GM18870 (cell line): ENCODE data around the gene CREBBP.

ENCODE experiments used
- ATAC-seq: cut with Tn5 transposase; IDR thresholded peaks from one replicate; pipeline ENCODE4 v1.9.1; 2021; ENCODE audit warnings: moderate library complexity; ENCODE audit not compliant: unreplicated experiment

Gene CREBBP

GRCh38 chr16:3798838-3799237 is 81.7 kb downstream of the CREBBP start:
- ATAC-seq: no peak

DNA sequence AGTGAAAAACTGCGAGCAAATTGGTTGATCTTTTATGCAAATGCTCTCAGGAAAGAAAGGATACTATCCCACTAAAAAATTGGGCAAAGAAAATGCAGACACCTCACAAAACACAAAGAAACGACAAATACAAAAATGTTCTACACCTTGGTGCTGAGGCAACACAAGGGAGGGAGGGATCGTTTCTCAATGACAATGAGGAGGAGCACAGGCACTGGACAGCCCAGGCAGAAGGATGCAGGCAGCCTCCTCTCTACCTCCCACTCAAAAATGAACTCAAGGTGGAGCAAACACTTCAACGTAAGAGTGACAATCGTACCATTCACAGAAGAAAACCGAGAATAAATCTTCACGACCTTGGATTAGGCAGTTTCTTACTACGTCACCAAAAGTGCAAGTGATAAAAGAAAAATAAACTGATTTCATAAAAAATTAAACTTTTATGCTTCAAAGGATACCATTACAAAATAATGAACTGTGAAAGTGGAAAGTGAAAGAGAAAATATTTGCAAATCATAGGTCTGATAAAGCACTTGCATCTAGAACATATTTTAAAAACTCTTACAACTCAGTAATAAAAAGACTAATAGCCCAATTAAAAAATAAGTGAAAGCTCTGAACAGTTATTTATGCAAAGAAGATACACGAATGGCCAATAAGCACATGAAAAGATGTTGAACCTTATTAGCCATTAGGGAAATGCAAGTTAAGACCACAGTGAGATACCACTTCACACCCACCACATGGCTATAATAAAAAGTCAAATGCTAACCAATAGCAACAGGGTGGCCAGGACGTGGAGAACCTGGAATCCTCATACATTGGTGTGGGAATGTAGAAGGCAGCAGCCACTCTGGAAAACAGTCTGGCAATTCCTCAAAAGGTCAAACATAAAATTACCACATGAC is 82.4 kb downstream of the CREBBP start:
- no peak for ATAC-seq

DNA sequence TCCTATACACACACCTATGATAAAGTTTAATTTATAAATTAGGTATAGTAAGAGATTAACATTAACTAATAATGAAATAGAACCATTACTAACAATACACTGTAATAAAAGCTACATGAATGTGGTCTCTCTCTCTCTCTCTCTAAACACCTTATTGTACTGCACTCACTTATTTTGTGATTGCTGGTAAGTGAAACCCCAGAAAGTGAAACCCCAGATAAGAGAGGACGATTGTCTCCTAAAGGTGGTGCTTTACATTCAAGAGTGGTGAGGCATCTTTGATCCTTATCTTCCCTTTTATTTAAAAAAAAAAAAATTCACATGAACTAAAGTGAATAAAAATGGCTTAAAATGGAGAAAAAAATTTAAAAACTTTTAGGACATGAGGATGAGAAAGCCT is 83.0 kb downstream of the CREBBP start:
- no peak for ATAC-seq

DNA sequence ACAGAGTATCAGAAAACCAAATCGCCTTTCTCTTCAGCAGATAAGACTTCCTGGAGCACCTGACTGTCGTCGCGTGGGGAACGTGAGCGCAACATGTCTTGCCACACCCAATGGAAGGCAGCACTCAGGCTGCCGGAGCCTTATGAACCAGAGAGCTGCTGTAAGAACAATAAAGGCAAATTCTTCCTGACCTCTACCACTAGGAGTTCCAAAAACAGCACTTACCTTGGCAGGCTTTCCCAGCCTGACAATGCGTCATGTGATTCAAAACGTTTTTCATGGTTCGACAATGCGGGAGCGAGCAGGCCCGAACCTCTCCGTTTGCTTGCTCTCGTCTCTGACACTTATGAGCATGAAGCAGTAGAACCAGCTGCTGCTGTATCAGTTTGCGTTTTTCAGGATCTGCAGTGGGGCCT is 87.3 kb downstream of the CREBBP start:
- no peak for ATAC-seq

DNA sequence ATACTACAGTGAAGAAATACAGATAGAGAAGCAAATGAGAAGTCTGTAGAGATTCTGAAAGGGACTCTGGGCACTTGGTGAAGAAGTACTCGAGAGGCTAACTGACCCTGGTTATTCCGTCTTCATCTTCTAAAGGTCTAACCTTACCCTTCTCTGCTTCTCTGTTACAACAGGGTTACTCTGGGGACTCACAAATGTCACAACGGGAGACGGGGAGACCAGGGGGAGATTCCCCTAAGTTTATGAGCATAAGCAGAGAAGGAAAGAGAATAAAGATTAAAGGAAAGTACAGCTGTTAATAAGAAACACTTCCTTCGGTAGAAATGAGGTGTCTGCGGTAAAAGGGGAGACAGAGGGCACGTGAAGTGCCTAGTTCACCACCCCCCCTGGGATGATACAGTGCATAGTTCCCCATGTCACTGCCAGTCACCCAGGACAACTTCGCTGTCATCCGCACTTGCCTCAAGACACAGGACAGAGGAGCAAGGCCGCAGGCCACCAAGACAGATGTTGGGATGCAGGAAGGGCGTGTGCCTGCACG is 88.0 kb downstream of the CREBBP start:
- no peak for ATAC-seq

DNA sequence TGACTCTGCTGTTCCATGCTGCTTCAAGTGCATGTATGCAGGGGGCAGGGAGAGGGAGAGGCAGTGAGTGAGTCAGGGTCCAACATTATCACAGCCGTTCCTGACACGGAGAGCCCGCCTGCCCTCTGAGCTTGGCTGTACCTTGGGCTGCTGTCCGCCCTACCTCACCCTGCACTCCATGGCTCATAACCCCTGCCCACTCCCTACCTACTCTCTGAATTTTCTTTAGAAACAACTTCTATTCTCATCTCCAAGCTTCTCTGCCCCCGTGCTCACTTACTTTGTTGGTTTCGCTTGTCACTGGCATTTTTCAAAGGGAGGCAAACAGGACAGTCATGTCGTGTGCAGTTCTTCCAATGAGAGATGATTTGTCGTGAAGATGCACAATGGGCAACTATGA is 88.8 kb downstream of the CREBBP start:
- ATAC-seq: no peak

DNA sequence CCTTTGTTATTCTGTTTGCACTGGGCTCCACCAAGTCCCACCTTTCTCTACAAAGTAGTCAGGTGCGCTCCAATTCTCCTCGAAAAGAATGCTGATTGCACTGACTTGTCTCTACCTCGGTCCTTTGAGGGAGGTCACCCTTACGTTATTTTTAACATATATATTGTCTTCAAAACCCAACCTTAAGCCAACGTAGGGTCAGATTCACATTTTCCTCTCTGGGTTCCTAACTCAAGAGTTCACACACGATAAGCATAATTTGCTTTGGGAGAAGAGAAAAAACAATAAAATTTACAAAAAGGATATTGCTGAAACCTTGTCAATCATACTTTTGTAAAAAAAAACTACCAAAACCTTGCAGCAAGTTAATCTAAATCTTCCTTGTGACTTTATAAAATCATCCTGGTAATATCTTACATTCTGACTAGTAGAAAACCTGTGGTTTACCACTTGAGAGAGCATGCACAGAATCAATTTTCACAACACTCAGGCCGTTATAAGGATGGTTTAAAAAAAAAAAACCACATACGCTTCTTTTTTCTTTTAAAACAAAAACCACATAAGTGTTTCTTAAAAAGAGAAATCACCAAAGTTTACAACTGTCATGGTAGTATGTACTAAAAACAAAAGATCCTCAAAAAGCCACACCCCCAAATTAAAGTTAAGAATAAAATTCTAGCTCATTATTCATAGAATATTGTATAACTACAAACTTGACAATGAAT is 91.0 kb downstream of the CREBBP start:
- peak; percentile 54 for ATAC-seq

- no peak for ATAC-seq
Measured at GRCh38 chr16:3788711-3789374, 91.7 kb downstream of the CREBBP start.

DNA sequence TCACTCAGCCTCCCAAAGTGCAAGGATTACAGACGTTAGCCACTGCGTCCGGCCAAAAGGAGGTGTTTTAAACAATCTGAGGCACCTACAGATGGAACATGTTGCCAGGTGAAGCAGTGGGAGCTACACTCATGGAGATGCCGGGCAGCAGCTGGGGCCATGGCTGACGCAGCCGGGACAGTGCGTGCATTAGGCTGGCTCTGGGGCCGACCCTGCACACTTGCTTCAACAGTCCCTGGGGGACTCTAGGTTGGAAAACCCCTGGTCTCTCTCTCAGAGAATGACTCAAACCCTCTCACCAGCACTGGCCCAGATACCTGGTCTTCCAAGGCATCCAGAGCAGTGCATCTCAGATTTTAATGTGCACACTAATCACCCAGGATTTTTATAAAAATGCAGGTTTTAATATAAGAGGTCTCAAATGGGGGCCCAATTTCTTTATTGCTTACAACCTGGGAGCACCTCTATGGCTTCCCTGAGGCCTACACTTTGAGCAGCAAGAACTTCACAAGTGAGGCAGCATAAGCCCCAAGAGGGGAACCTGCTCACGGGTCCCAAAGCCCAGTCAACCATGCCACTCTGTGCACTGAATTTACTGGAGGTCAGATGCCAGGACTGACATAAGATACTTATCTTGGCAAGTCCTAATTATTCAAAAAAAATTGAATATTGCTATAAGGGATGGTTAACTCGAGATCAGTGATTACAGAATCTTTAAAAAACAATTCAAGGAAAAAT is 92.4 kb downstream of the CREBBP start:
- ATAC-seq: peak; percentile 72

- ATAC-seq: no peak
Measured at GRCh38 chr16:3785413-3785812, 95.1 kb downstream of the CREBBP start.

DNA sequence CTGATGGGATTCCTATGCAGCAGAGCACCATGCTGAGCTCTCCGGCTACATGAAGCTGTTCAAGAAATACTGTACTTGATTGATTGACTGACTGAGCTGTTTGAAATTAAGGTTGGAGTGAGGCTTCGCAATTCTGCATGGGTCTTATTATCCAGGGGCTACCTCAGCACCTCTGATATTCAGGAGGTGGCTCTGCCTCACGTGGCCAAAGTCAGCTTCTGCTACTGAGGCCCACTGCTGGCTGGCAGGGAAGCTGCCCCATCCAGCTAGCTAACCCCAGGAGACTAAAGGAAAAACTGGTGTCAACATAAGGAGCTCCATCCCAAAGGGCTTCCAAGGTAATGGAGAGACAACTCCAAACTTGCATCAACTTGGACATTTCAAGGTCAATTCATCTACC is 97.0 kb downstream of the CREBBP start:
- no peak for ATAC-seq

DNA sequence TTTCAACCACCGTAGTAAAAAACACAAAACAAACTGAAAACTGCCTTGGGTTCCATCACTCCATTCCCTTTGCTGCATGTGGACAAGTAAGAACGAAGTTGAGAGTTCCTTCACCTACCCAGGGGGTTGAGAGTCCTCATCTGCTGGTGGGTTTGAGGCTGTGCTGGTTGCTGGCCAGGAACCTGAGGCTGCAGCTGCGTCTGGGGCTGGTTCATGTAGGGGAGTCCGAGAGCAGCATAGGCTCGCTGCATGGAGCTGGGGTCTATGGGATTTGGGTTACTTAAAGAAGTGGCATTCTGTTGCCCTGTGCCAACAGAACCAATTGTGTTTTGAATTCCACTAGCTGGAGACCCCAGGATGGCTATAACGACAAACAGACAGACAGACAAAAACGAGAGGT is 97.9 kb downstream of the CREBBP start:
- no peak for ATAC-seq

- no peak for ATAC-seq
Measured at GRCh38 chr16:3781421-3781820, 99.1 kb downstream of the CREBBP start.

DNA sequence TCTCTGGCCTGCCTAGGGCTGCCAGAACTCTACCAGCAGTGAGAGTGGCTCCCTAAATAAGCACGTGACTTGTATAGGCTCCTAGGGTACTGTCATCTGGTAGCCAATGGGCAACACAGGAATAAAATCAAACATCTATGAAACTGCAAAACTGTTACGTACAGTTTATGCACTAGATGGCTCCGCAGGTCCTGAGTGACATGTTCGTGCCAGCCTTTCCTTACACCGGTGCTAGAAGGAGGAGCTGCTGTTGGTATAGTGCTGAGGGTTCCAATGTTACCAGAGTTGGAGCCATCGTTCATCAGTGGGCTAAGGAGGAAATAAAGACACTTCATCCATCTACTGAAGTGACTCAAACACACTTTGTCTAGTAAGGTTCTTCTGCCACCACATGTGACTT is 99.9 kb downstream of the CREBBP start:
- no peak for ATAC-seq

DNA sequence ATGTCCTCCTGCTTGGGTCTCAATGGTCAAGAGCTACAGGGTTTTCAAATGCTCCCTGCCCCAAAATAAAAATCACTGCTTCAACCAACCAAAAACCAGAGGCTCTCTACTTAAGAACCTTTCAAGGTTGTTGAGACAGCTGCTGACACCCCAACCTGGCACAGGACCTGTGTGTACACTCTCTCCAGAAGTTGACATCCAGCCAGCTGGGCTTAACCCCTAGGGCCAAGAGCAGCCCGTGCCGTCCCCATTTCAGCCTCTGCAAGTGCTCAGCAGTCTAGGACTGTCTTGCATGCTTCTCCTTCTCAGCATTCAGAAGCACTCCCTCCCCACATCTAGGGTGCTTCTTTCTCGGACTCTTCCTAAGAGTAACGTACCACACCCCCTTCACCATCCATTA is 104.2 kb downstream of the CREBBP start:
- no peak for ATAC-seq

DNA sequence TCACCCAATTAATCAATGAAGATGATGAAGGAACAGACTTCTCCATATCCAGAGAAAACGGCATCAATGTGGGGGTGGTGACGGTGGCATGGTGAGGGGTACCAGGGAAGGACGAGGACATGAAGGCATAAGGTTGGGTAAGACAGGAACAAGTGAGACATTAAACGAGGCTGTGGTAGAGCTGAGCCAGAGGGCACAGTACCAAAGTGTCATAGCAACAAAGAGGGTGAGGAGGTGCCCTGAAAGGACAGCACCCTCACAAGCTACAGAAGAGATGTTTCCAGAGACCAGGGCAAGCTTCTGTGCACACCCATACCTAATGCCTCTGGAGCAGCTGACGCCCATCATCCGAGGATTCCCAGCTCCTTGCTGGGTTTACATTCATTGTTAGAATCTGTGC is 105.7 kb downstream of the CREBBP start:
- no peak for ATAC-seq

- ATAC-seq: no peak
Measured at GRCh38 chr16:3774156-3774767, 106.3 kb downstream of the CREBBP start.

- ATAC-seq: no peak
Measured at GRCh38 chr16:3773663-3774062, 106.8 kb downstream of the CREBBP start.

DNA sequence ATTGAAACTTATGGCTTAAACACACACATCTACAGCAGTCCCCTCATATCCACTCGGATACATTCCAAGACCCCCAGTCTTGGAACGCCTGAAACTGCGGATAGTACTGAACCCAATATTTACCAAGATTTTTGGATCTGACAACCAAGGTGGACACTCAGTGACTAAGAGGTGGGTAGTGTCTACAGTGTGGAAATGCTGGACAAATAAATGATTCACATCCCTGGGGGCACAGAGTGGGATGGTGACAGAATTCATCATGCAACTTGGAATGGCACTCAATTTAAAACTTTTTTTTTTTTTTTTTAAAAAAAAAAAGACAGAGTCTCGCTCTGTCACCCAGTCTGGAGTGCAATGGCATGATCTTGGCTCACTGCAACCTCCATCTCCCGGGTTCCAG is 109.0 kb downstream of the CREBBP start:
- no peak for ATAC-seq

DNA sequence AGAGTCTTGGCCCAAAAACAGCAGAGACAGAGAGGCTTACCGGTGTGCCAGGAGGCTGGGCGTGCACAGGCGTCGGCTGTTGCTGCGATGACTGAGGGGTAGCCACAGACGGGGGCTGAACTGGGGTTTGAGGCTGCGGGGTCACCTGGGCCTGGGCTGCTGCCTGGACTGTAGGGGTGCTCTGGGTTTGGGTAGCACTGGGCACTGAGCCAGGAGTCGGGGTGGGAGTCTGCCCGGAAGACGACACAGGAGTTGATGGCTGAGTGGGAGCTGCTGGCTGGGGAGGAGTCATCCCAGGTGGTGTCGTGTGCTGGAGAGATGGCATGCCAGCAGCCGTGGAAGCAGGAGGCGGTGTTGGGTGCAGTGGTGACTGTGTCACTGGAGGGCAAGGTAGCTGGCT is 110.0 kb downstream of the CREBBP start:
- no peak for ATAC-seq
